Breast epithelium (tissue), 4 donors: ENCODE measurements around the gene LYPD6B. TPM values are rescaled to one million over a fixed set of nuclear protein-coding genes. Genes with fewer than 3 reads are reported as not detected.
"Not testable (repeated sequence)": the region's sequence is repeated elsewhere in the genome, so short reads cannot be mapped to it uniquely, and the experiment has no call there.

Source experiments
- DNase-seq, 2 donors: peaks; one replicate each; pipeline ENCODE4 v3.0.0-alpha.2; 2019; ENCODE audit warnings: low spot score in 2 of 2
- H3K27ac ChIP-seq, 2 donors: fragments of 200-600 bp; sonication (generic) in 1 of 2; one replicate each; pipeline ENCODE4 v1.5.1; 2016 to 2019; ENCODE audit warnings: mild to moderate bottlenecking in 1 of 2
- H3K27me3 ChIP-seq, 2 donors: fragments of 200-600 bp; sonication (generic) in 1 of 2; one replicate each; pipeline versions ENCODE4 v1.5.1 to v1.6.0; 2017 to 2019; ENCODE audit warnings: control low read depth in 1 of 2, mild to moderate bottlenecking in 1 of 2
- H3K36me3 ChIP-seq: fragments of 200-600 bp; one replicate; pipeline ENCODE4 v1.5.1; 2019
- H3K4me1 ChIP-seq, 2 donors: fragments of 200-600 bp; sonication (generic); one replicate each; pipeline ENCODE4 v1.5.1; 2016 to 2019; ENCODE audit warnings: control low read depth in 1 of 2
- H3K4me3 ChIP-seq, 3 donors: fragments of 200-600 bp; sonication (generic); 1 replicate in 2 of 3; 2 replicates in 1 of 3; pipeline ENCODE4 v1.5.1; 2016 to 2019; ENCODE audit warnings: mild to moderate bottlenecking in 3 of 3, moderate library complexity in 2 of 3
- H3K9me3 ChIP-seq, 2 donors: fragments of 200-600 bp; sonication (generic) in 1 of 2; one replicate each; pipeline ENCODE4 v1.5.1; 2016 to 2019; ENCODE audit warnings: control low read depth in 1 of 2
- POLR2A ChIP-seq: fragments of 450-650 bp; IDR thresholded peaks from one replicate; pipeline ENCODE4 v1.6.1; 2016; ENCODE audit warnings: antibody characterized with exemption, mild to moderate bottlenecking, moderate library complexity
- POLR2AphosphoS5 ChIP-seq, 3 donors: sonication (generic); formaldehyde crosslinking; IDR thresholded peaks; one replicate each; pipeline ENCODE4 v1.6.1; 2017; ENCODE audit warnings: antibody characterized with exemption in 3 of 3
- intact Hi-C: fragments of 100-400 bp; cut with DNase I; formaldehyde crosslinking; loops from one replicate; pipeline ENCODE4 v1.15.1; 2023; ENCODE audit warnings: low total_unique reads
- total RNA-seq, 3 donors: library from RNA; depleted of rRNA; stranded (reverse); fragments of >200 nt; gene quantifications; one replicate each; pipeline ENCODE4 v1.1.0, GENCODE V29; 2016
- TF ChIP-seq, protein P1 (sequence below), 3 donors: fragments of 450-650 bp; IDR thresholded peaks; one replicate each; pipeline ENCODE4 v1.5.1; 2016 to 2017; ENCODE audit warnings: antibody characterized with exemption in 3 of 3, mild to moderate bottlenecking in 3 of 3, moderate library complexity in 3 of 3

Gene LYPD6B
- total RNA-seq, 3 donors from 2014 or later: 0.32 to 41.4 (median 21.0) TPM

DNA sequence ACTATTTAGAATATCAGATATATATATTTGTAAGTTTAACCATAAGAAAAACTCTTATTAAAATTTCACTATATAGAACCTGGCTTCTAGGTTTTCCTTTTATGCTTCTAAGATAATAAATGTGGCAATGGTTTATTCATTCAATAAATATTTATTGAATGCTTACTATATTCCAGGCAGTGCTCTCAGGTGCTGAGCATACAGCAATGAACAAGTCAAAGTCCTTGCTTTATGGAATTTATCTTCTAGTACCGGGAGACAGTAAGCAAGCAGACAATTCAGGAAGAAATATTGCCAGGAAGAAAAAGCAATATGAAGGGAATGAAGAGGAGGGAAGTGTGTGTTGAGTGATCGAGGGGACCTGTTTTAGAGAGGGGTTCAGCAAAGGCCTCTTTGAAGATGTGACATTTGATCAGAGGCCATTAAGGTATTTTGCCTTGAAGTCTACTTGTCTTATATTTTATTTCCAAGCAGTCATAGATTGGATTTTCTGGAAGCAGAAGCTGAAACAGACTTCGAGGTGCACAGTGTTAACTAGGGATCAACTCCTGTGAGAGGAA lies 197.4 kb downstream of the LYPD6B start:
- intact Hi-C loops: no loop called here
- no peaks in the 10 kb centered on the region for H3K4me1 ChIP-seq
- H3K36me3 ChIP-seq: no peaks in the 10 kb centered on the region

DNA sequence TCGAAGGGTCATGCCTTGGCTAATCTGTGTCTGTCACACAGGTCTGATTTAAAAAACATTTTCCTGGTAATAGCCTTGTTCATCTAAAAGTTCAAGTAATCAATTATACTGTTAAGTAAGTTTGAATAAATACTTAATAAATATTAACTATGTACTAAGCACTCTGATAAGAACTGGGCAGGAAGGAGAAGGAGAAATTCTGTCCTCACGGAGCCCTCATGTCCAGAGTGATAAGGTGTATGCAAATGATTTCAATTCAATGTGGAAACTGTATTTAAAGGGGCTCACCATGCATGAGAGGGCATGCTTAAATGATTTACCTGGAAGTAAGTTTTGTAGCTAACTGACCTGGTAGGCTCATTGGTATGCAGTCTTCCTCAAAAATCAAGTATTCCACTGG lies 197.9 kb downstream of the LYPD6B start:
- Histone ChIP-seq H3K27me3 (no peaks in the 10 kb centered on the region), H3K9me3 (no peaks in the 10 kb centered on the region), H3K27ac (no peak overlapping the region), H3K36me3 (no peaks in the 10 kb centered on the region), H3K4me3 (no peak overlapping the region), H3K4me1 (no peaks in the 10 kb centered on the region)
- intact Hi-C loops: no loop called here
- TF ChIP-seq POLR2A (no peak), POLR2AphosphoS5 (IDR thresholded peaks at IDR 0.05) (no peak)
- TF ChIP-seq, protein P1, sequence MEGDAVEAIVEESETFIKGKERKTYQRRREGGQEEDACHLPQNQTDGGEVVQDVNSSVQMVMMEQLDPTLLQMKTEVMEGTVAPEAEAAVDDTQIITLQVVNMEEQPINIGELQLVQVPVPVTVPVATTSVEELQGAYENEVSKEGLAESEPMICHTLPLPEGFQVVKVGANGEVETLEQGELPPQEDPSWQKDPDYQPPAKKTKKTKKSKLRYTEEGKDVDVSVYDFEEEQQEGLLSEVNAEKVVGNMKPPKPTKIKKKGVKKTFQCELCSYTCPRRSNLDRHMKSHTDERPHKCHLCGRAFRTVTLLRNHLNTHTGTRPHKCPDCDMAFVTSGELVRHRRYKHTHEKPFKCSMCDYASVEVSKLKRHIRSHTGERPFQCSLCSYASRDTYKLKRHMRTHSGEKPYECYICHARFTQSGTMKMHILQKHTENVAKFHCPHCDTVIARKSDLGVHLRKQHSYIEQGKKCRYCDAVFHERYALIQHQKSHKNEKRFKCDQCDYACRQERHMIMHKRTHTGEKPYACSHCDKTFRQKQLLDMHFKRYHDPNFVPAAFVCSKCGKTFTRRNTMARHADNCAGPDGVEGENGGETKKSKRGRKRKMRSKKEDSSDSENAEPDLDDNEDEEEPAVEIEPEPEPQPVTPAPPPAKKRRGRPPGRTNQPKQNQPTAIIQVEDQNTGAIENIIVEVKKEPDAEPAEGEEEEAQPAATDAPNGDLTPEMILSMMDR (IDR thresholded peaks at IDR 0.05): no peak
- no peak for DNase-seq

More for the DNA sequence above, 197.4 kb downstream of the LYPD6B start:
- Histone ChIP-seq H3K27me3 (no peaks in the 10 kb centered on the region), H3K9me3 (no peaks in the 10 kb centered on the region), H3K4me3 (no peak overlapping the region), H3K27ac (no peak overlapping the region)
- DNase-seq: no peak
- TF ChIP-seq POLR2A: no peak
- no peak for TF ChIP-seq POLR2AphosphoS5 (IDR thresholded peaks at IDR 0.05)
- TF ChIP-seq, protein P1 (IDR thresholded peaks at IDR 0.05): no peak

DNA sequence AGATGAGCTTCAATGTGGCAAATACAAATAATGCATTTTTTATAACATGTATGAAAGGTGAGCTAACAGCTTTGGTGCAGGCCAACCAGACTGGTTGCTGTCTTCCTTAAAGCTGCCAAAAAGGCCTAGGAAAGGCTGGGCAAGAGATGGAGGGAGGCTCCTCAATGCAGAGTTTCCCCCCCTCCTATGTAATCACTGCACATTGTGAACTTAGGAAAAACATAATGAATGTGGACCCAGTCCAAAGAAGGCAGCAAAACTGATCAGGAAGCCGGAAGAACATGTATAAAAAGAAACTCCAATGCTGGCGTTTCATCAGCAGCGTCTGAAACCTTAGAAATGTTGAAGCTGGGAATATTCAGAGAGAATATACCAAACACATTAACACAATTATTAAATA lies 207.7 kb downstream of the LYPD6B start:
- no peaks in the 10 kb centered on the region for H3K4me1 ChIP-seq
- no peak overlapping the region for H3K4me3 ChIP-seq
- H3K27ac ChIP-seq: no peak overlapping the region
- no peaks in the 10 kb centered on the region for H3K27me3 ChIP-seq
- intact Hi-C loops: no loop called here
- TF ChIP-seq, protein P1 (IDR thresholded peaks at IDR 0.05): no peak
- TF ChIP-seq POLR2AphosphoS5 (IDR thresholded peaks at IDR 0.05) (no peak), POLR2A (no peak)
- no peaks in the 10 kb centered on the region for H3K36me3 ChIP-seq
- no peaks in the 10 kb centered on the region for H3K9me3 ChIP-seq
- DNase-seq: no peak

DNA sequence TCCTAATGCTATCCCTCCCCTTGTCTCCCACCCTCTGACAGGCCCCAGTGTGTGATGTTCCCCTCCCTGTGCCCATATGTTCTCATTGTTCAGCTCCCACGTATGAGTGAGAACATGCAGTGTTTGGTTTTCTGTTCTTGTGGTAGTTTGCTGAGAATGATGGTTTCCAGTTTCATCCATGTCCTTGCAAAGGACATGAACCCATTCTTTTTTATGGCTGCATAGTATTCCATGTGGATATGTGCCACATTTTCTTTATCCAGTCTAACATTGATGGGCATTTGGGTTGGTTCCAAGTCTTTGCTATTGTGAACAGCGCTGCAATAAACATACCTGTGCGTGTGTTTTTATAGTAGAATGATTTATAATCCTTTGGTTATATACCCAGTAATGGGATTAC lies 212.9 kb downstream of the LYPD6B start:
- intact Hi-C loops, H3K27ac ChIP-seq, DNase-seq: not testable (repeated sequence)

DNA sequence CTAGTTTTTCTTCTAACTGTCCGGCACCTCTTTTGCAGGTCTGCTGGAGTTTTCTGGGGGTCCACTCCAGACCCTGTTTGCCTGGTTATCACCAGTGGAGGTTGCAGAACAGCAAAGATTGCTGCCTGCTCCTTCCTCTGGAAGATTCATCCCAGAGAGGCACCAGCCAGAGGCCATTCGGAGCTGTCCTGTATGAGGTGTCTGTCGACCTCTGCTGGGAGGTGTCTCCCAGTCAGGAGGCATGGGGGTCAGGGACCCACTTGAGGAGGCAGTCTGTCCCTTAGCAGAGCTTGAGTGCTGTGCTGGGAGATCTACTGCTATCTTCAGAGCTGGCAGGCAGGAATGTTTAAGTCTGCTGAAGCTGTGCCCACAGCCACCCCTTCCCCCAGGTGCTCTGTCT lies 218.4 kb downstream of the LYPD6B start:
- DNase-seq, H3K4me3 ChIP-seq, H3K27me3 ChIP-seq, H3K27ac ChIP-seq, intact Hi-C loops, H3K9me3 ChIP-seq, H3K36me3 ChIP-seq, H3K4me1 ChIP-seq: not testable (repeated sequence)

More for the DNA sequence above, 212.9 kb downstream of the LYPD6B start:
- not testable (repeated sequence) for H3K4me1 ChIP-seq, H3K4me3 ChIP-seq, H3K27me3 ChIP-seq, H3K9me3 ChIP-seq, H3K36me3 ChIP-seq

DNA sequence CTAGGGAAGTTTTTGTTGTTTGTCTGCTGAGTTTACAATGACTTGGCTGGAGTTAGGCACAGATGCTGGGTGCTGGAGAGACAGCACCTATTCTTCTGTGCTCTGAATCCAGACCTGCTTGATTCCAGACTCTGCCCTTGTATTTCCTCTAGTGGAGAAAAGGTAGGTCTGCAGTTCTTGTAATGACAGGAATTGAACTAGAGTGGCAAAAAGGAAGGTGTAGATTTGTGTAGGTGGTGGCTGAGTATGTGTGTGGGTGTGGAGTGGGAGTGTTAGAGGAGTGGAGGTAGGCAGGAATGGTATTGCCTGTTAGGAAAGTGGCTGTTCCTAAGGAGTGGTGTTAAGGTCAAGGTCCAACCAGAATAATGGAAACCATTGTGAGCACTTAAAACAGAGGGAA lies 220.0 kb downstream of the LYPD6B start:
- intact Hi-C loops: no loop called here
- H3K27ac ChIP-seq: no peak overlapping the region
- TF ChIP-seq, protein P1 (IDR thresholded peaks at IDR 0.05): no peak
- TF ChIP-seq POLR2A (no peak), POLR2AphosphoS5 (IDR thresholded peaks at IDR 0.05) (no peak)
- no peaks in the 10 kb centered on the region for H3K36me3 ChIP-seq
- peaks cover 3 to 9% of the 10 kb centered on the region in 2 donors for H3K9me3 ChIP-seq
- no peaks in the 10 kb centered on the region for H3K4me1 ChIP-seq
- DNase-seq: no peak
- H3K27me3 ChIP-seq: no peaks in the 10 kb centered on the region
- H3K4me3 ChIP-seq: no peak overlapping the region
